Thoracic aorta endothelial cell (primary cell): ENCODE data around the gene PHKA1. TPM values are rescaled to one million over a fixed set of nuclear protein-coding genes. Genes with fewer than 3 reads are reported as not detected.

Source experiments
- small RNA-seq: library from RNA; depleted of rRNA; stranded (forward); fragments of <200 nt; gene quantifications from one replicate; pipeline ENCODE3, GENCODE V24; 2012
- total RNA-seq: library from RNA; depleted of rRNA; stranded (reverse); fragments of >200 nt; gene quantifications from 2 replicates; pipeline ENCODE4 v1.2.3, GENCODE V29; 2012

Gene PHKA1
- 8.0 and 14.3 TPM in 2 replicates for total RNA-seq

GRCh38 chrX:72713599-72714477, at the start of gene PHKA1:
Gene PHKA1 (minus strand): TSS chrX:72714306. CDS start chrX:72713880, 426 bp downstream.

DNA sequence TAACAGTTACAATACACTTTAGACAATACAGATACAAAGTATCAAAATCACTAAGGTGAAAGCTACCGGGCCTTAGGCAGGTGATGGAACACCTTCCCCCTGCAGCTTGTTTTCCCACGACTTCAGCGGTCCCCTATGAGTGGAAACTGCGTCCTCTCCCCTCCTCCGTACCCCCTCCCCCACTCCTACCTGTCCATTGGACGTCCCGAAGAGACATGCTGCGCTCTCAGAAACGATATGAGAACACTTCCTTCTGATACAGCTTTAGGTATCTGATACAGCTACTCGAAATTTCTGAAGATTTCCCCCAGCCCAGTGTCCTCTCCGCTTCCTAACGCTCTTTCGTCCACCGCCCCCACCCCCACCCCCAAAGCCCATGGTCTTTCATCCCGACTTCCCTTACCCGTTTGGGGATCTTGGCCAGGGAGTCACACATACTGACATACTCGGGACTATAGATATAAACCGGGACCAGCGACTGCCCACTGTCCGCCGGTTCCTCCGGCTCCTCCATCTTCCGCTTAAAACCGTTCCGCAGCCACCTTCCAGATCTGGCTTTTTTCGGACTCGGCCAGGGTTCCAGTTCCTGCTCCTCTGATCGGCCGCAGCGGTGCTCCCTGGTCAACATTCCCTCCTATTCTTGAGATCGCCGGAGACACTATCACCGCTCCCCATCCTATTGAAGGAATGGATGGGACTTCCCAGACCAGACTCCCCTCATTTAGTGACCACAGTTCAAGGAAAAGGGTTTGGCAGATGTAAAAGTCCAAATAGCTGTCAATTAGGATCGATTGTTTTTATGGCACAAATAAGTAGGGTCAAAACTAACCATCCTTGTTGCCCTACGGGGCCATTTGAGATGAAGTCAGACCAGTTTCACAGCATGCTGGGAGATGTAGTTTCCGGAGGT, 141.6 kb downstream of the PHKA1 start, which contains the start of gene HDAC8:
TSS of gene HDAC8 (minus strand) at position 596 of the 910 bp plus-strand sequence. CDS start at position 514, 82 bp downstream.

Small RNA genes lying within 50 kb of the gene (small RNA-seq; reads per million reads assigned to genes)
- gene BX295541.1 (not detected), gene RF00012 (not detected), gene RNU1-112P (13.0 reads per million, percentile 94 among the genes with 10 or more reads in this experiment)

Other genes starting within 250 kb of the PHKA1 start
- gene HDAC8, start 141.5 kb downstream of the PHKA1 start, total RNA-seq = 44.8 and 45.7 TPM in 2 replicates
- gene DMRTC1B, start 62.6 kb upstream of the PHKA1 start, total RNA-seq = not detected in 2 replicates
- not detected in 2 replicates for gene FAM236B, start 68.4 kb upstream of the PHKA1 start, total RNA-seq
- gene FAM236D, start 93.9 kb upstream of the PHKA1 start, total RNA-seq = not detected in 2 replicates
- not detected in 2 replicates for gene FAM236C, start 198.3 kb upstream of the PHKA1 start, total RNA-seq
- gene FAM236A, start 223.9 kb upstream of the PHKA1 start, total RNA-seq = not detected in 2 replicates
- not detected in 2 replicates for gene DMRTC1, start 229.5 kb upstream of the PHKA1 start, total RNA-seq